HEK293T (cell line): ENCODE data around the gene ITGAE.

Source experiments
- ARNT ChIP-seq: fragments of 450-650 bp; IDR thresholded peaks from 2 replicates; pipeline ENCODE4 v1.6.1; 2017; ENCODE audit warnings: mild to moderate bottlenecking
- ELF4 ChIP-seq: fragments of 450-650 bp; IDR thresholded peaks from 2 replicates; pipeline ENCODE4 v1.6.1; 2017; ENCODE audit warnings: antibody characterized with exemption
- FOXM1 ChIP-seq: fragments of 450-650 bp; IDR thresholded peaks from 2 replicates; pipeline ENCODE4 v1.6.1; 2017; ENCODE audit warnings: mild to moderate bottlenecking, borderline replicate concordance
- HDGF ChIP-seq: fragments of 450-650 bp; IDR thresholded peaks from 2 replicates; pipeline ENCODE4 v1.6.1; 2017; ENCODE audit warnings: antibody characterized with exemption, borderline replicate concordance
- NFRKB ChIP-seq: fragments of 450-650 bp; IDR thresholded peaks from 2 replicates; pipeline ENCODE4 v1.6.1; 2016; ENCODE audit warnings: mild to moderate bottlenecking, moderate library complexity
- SP1 ChIP-seq: fragments of 450-650 bp; IDR thresholded peaks from 2 replicates; pipeline ENCODE4 v1.6.1; 2017

DNA sequence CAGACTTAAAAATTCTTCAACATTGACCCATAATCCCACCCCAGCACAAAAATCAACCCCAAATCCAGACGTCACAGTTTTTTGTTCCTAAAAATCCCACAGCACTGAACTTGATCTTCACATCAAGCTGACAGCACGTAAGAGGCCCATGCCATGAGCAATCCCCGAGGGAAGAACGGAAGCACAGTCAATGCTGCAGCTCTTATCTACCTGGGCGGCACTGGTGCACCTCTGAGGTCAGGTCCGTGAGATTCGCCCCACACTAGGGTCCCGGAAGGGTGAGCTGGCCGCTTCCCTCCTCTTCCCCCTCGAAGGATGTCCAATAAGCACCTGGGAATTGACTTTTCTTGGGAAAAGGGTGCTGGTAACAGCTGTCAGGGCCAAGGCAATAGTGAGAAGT is 11.3 kb upstream of the ITGAE start:
- no peak for TF ChIP-seq SP1
- no peak for TF ChIP-seq NFRKB
- TF ChIP-seq ELF4 = no peak
- no peak for TF ChIP-seq FOXM1
- TF ChIP-seq HDGF = no peak
- no peak for TF ChIP-seq ARNT
